Prostate gland (tissue), 2 donors: ENCODE measurements around the gene IPMK. TPM values are rescaled to one million over a fixed set of nuclear protein-coding genes. Genes with fewer than 3 reads are reported as not detected.
"Not testable (repeated sequence)": the region's sequence is repeated elsewhere in the genome, so short reads cannot be mapped to it uniquely, and the experiment has no call there.

Source experiments
- DNase-seq: peaks from one replicate; pipeline ENCODE4 v3.0.0-alpha.2; 2019; ENCODE audit warnings: low spot score
- H3K27ac ChIP-seq, 2 donors: fragments of 200-600 bp; sonication (generic); 2 replicates each; pipeline ENCODE4 v1.5.1; 2017 to 2019
- H3K27me3 ChIP-seq: fragments of 200-600 bp; sonication (generic); replicated peaks from 2 replicates; pipeline ENCODE4 v1.5.1; 2019; ENCODE audit not compliant: insufficient read depth
- H3K36me3 ChIP-seq, 2 donors: fragments of 200-600 bp; sonication (generic); 1 replicate in 1 of 2; 2 replicates in 1 of 2; pipeline versions ENCODE4 v1.5.1 to v1.8.1; 2017 to 2019
- H3K4me1 ChIP-seq: fragments of 200-600 bp; sonication (generic); replicated peaks from 2 replicates; pipeline ENCODE4 v1.5.1; 2019
- H3K4me3 ChIP-seq, 2 donors: fragments of 200-600 bp; sonication (generic); 2 replicates each; pipeline ENCODE4 v1.5.1; 2017 to 2019
- H3K9me3 ChIP-seq: fragments of 200-600 bp; sonication (generic); 2 replicates; pipeline ENCODE4 v1.5.1; 2017
- POLR2A ChIP-seq: fragments of 450-650 bp; IDR thresholded peaks from one replicate; pipeline ENCODE4 v1.6.1; 2016; ENCODE audit warnings: antibody characterized with exemption, mild to moderate bottlenecking
- POLR2AphosphoS5 ChIP-seq: sonication (generic); formaldehyde crosslinking; IDR thresholded peaks from one replicate; pipeline ENCODE4 v1.6.1; 2017; ENCODE audit warnings: antibody characterized with exemption
- WGBS: methylation state at CpG from one replicate; pipeline ENCODE4 v1.1.5; 2018; 5-methylcytosine and 5-hydroxymethylcytosine counted together
- intact Hi-C: fragments of 100-400 bp; cut with DNase I; formaldehyde crosslinking; loops from one replicate; pipeline ENCODE4 v1.14.2; 2022
- total RNA-seq, 2 donors: library from RNA; depleted of rRNA; stranded (reverse); fragments of >200 nt; gene quantifications; one replicate each; pipeline ENCODE4 v1.1.0, GENCODE V29; 2016
- TF ChIP-seq, protein P1 (sequence below), 4 experiments: fragments of 200-600 bp in 2 of 4; fragments of 450-650 bp in 2 of 4; sonication (generic) in 2 of 4; IDR thresholded peaks; 1 replicate in 3 of 4; 2 replicates in 1 of 4; pipeline ENCODE4 v1.5.1; 2016 to 2019; ENCODE audit warnings: antibody characterized with exemption in 4 of 4, mild to moderate bottlenecking in 2 of 4, moderate library complexity in 2 of 4

Gene IPMK
- total RNA-seq, 2 donors from 2014 or later = 2.6 to 5.5 TPM

DNA sequence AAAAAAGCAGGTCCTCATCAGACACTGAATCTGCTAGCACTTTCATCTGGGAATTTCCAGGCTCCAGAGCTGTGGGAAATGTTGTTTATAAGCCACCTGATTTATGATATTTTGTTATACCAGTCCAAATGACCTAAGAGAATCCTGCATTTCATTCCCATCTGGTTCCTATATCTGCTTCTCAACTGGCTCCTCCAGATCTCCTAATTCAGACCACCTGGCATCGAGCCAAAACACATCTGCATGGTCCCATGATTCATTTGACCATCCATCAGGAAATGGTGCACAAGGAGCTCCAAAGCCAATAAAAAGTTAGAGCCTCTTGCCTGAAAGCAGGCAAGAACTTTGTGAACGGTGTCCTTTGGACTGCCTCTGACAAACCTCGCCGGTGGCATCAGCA lies 108.9 kb downstream of the IPMK start:
- intact Hi-C loops = no loop called here
- H3K27ac ChIP-seq = no peak overlapping the region
- no peaks in the 10 kb centered on the region for H3K9me3 ChIP-seq
- H3K36me3 ChIP-seq = no peaks in the 10 kb centered on the region
- H3K4me1 ChIP-seq = no peaks in the 10 kb centered on the region
- DNase-seq = no peak
- TF ChIP-seq POLR2A = no peak
- TF ChIP-seq, protein P1, sequence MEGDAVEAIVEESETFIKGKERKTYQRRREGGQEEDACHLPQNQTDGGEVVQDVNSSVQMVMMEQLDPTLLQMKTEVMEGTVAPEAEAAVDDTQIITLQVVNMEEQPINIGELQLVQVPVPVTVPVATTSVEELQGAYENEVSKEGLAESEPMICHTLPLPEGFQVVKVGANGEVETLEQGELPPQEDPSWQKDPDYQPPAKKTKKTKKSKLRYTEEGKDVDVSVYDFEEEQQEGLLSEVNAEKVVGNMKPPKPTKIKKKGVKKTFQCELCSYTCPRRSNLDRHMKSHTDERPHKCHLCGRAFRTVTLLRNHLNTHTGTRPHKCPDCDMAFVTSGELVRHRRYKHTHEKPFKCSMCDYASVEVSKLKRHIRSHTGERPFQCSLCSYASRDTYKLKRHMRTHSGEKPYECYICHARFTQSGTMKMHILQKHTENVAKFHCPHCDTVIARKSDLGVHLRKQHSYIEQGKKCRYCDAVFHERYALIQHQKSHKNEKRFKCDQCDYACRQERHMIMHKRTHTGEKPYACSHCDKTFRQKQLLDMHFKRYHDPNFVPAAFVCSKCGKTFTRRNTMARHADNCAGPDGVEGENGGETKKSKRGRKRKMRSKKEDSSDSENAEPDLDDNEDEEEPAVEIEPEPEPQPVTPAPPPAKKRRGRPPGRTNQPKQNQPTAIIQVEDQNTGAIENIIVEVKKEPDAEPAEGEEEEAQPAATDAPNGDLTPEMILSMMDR (IDR thresholded peaks at IDR 0.05) = no peak
- TF ChIP-seq POLR2AphosphoS5 = no peak
- no peak overlapping the region for H3K4me3 ChIP-seq
- H3K27me3 ChIP-seq = no peaks in the 10 kb centered on the region
- WGBS = 56% methylated on average over 4 of the region's 4 CpGs

DNA sequence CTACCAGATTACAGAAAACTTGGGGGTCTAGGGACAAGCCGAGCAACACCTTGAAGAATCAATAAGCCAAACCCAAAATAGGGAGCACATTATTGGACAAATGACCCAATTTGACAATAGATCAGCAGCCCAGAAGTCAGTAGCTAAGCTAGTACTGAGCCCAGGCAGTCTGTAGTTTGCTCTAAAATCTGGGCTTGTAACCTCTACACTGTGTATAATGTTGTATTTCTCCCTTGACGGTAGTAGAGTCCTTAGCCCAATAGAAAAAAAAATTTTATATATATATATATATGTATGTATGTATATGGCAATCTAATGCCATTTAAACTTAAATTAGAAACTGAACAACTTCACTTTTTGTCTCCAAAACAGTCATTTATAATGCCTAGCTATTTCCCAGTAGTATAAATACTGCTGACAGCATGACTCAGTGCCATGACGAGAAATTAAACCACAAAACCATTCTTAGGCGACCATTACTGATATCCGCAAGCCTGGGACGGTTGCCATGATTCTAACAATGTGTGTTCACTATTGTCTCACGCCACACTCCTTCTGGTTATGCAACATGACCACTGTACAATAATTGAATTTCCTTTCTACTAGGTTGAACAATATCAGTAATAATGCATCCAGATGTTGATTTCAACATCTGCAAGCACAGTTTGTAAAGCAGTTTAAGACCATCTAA lies 110.5 kb downstream of the IPMK start:
- Histone ChIP-seq H3K4me3 (no peak overlapping the region), H3K27me3 (no peaks in the 10 kb centered on the region), H3K9me3 (no peaks in the 10 kb centered on the region), H3K4me1 (no peaks in the 10 kb centered on the region), H3K36me3 (no peaks in the 10 kb centered on the region), H3K27ac (no peak overlapping the region)
- intact Hi-C loops = no loop called here
- no peak for DNase-seq
- TF ChIP-seq POLR2A = no peak
- TF ChIP-seq, protein P1 (IDR thresholded peaks at IDR 0.05) = no peak
- WGBS = 57% methylated on average over 7 of the region's 7 CpGs

DNA sequence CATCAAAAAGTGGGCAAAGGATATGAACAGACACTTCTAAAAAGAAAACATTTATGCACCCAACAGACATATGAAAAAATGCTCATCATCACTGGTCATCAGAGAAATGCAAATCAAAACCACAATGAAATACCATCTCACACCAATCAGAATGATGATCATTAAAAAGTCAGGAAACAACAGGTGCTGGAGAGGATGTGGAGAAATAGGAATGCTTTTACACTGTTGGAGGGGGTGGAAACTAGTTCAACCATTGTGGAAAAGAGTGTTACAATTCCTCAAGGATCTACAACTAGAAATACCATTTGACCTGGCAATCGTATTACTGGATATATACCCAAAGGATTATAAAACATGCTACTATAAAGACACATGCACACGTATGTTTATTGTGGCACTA lies 111.8 kb downstream of the IPMK start:
- intact Hi-C loops, H3K9me3 ChIP-seq: not testable (repeated sequence)
- 87% methylated on average over 2 of the region's 2 CpGs for WGBS

DNA sequence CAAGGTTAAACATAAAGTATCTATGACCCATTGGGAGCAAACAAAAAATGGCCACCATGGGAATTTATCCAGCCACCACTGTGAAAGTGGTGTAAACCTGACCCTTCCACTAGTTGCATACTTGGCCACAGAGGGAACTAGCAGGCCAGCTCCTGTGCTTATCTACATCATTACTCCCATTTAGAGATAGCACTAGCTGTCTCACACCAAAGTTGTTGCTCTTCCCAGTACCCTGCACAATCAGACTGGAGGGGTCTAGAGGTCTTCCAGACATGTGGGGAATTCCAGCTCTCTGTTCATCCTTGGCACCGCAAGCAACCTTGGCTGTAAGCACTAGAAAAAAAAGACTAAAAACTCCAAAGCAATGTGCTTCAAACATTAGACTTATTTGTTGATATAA lies 113.9 kb downstream of the IPMK start:
- no peaks in the 10 kb centered on the region for H3K9me3 ChIP-seq
- no peaks in the 10 kb centered on the region for H3K36me3 ChIP-seq
- no peak for DNase-seq
- H3K27ac ChIP-seq = no peak overlapping the region
- H3K4me3 ChIP-seq = no peak overlapping the region
- H3K4me1 ChIP-seq = no peaks in the 10 kb centered on the region
- no peaks in the 10 kb centered on the region for H3K27me3 ChIP-seq
- intact Hi-C loops = no loop called here
- 84% methylated on average over 1 of the region's 1 CpG for WGBS
- no peak for TF ChIP-seq POLR2A
- TF ChIP-seq POLR2AphosphoS5 = no peak
- TF ChIP-seq, protein P1 (IDR thresholded peaks at IDR 0.05) = no peak

More for the DNA sequence above, 111.8 kb downstream of the IPMK start:
- not testable (repeated sequence) for H3K27ac ChIP-seq, H3K4me1 ChIP-seq, H3K27me3 ChIP-seq, DNase-seq, H3K36me3 ChIP-seq, H3K4me3 ChIP-seq

DNA sequence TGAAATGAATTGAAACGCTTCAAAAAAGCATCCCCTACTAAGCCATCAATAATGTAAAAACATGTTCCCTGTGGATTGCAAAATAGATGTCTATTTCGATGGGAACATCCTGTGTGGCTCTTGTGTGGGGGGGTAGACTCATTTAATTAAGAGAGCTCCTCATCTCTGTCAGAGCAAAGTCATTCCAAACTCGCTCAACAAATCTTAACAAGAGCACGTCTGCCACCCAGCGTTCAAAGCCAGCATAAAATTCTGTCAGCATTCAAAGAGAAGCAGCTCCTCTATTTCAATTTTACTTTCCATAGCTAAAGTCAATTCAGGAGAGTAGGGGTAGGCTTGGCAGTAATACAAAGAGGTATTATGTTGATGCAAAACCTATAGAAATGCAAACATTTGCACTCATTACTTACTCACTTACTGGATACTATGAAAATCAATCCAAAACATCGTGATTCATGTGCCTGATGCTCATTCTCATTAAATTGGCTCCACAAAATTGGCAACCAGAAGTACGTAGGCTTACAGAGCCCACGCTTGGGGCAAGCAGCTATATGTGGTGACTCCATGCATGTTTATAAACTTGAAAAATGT lies 114.9 kb downstream of the IPMK start:
- intact Hi-C loops = no loop called here
- peak; percentile 9 for DNase-seq
- Histone ChIP-seq H3K4me1 (no peaks in the 10 kb centered on the region), H3K36me3 (no peaks in the 10 kb centered on the region), H3K4me3 (no peak overlapping the region), H3K27me3 (no peaks in the 10 kb centered on the region), H3K27ac (no peak overlapping the region), H3K9me3 (no peaks in the 10 kb centered on the region)
- TF ChIP-seq POLR2AphosphoS5 = no peak
- TF ChIP-seq, protein P1 (IDR thresholded peaks at IDR 0.05) = peak in 2 of 4 experiments; percentile 34 to 45
- TF ChIP-seq POLR2A = no peak
- WGBS = 15% methylated on average over 8 of the region's 8 CpGs
